ENCODE results near the gene RBPJ. TPM values are rescaled to one million over a fixed set of nuclear protein-coding genes. Genes with fewer than 3 reads are reported as not detected.
"Not testable (repeated sequence)": the region's sequence is repeated elsewhere in the genome, so short reads cannot be mapped to it uniquely, and the experiment has no call there.

Gene RBPJ
- total RNA-seq, 1 experiment from 2014 or later: 59.8 TPM

GRCh38 chr4:26400132-26400531 lies 79.3 kb downstream of the RBPJ start:
- TF ChIP-seq CTCF (conservative IDR thresholded peaks at IDR 0.05; ENCODE audit: low read depth, low read length) (no peak), EZH2 (IDR thresholded peaks at IDR 0.05; ENCODE audit: borderline replicate concordance, low read depth, low read length, poor library complexity, severe bottlenecking) (no peak)
- Histone ChIP-seq H3K9me3 (ENCODE audit: low read depth, low read length, poor library complexity, severe bottlenecking) (no peaks in the 10 kb centered on the region), H3K4me1 (ENCODE audit: insufficient read depth, low read length, poor library complexity, severe bottlenecking) (no peaks in the 10 kb centered on the region), H3K36me3 (ENCODE audit: insufficient read depth, low read length, poor library complexity, severe bottlenecking) (no peaks in the 10 kb centered on the region), H3K4me3 (ENCODE audit: low read depth, low read length, poor library complexity, severe bottlenecking) (no peak overlapping the region), H3K27me3 (replicated peaks; ENCODE audit: insufficient read depth, low read depth, low read length, poor library complexity) (no peaks in the 10 kb centered on the region), H3K27ac (ENCODE audit: low read depth, low read length, poor library complexity, severe bottlenecking) (no peak overlapping the region)
- DNase-seq (ENCODE audit: low spot score): no peak
- POLR2A ChIA-PET (ENCODE audit: low non-redundant PET): no interaction called here
- BruUV-seq (replicated peaks): no TSS peak
- intact Hi-C loops (cut with micrococcal nuclease; ENCODE audit: unreplicated experiment): no loop called here
- CTCF ChIA-PET: no interaction called here

GRCh38 chr4:26402017-26402416 lies 81.2 kb downstream of the RBPJ start:
- H3K27ac ChIP-seq (ENCODE audit: low read depth, low read length, poor library complexity, severe bottlenecking); H3K27me3 ChIP-seq (replicated peaks; ENCODE audit: insufficient read depth, low read depth, low read length, poor library complexity); H3K4me1 ChIP-seq (ENCODE audit: insufficient read depth, low read length, poor library complexity, severe bottlenecking); CTCF ChIA-PET; POLR2A ChIA-PET (ENCODE audit: low non-redundant PET); intact Hi-C loops (cut with micrococcal nuclease; ENCODE audit: unreplicated experiment); H3K4me3 ChIP-seq (ENCODE audit: low read depth, low read length, poor library complexity, severe bottlenecking); BruUV-seq (replicated peaks); DNase-seq (ENCODE audit: low spot score): not testable (repeated sequence)
- Histone ChIP-seq H3K36me3 (ENCODE audit: insufficient read depth, low read length, poor library complexity, severe bottlenecking) (peaks cover 12% of the 10 kb centered on the region), H3K9me3 (ENCODE audit: low read depth, low read length, poor library complexity, severe bottlenecking) (peaks cover 15% of the 10 kb centered on the region)

GRCh38 chr4:26402458-26402857 lies 81.6 kb downstream of the RBPJ start:
- H3K36me3 ChIP-seq (ENCODE audit: insufficient read depth, low read length, poor library complexity, severe bottlenecking): peaks cover 15% of the 10 kb centered on the region
- ChIA-PET CTCF (no interaction called here), POLR2A (ENCODE audit: low non-redundant PET) (no interaction called here)
- no TSS peak for BruUV-seq (replicated peaks)
- no peak overlapping the region for H3K27ac ChIP-seq (ENCODE audit: low read depth, low read length, poor library complexity, severe bottlenecking)
- intact Hi-C loops (cut with micrococcal nuclease; ENCODE audit: unreplicated experiment): no loop called here
- no peaks in the 10 kb centered on the region for H3K27me3 ChIP-seq (replicated peaks; ENCODE audit: insufficient read depth, low read depth, low read length, poor library complexity)
- peaks cover 16% of the 10 kb centered on the region for H3K9me3 ChIP-seq (ENCODE audit: low read depth, low read length, poor library complexity, severe bottlenecking)
- H3K4me1 ChIP-seq (ENCODE audit: insufficient read depth, low read length, poor library complexity, severe bottlenecking): no peaks in the 10 kb centered on the region
- no peak for DNase-seq (ENCODE audit: low spot score)
- H3K4me3 ChIP-seq (ENCODE audit: low read depth, low read length, poor library complexity, severe bottlenecking): no peak overlapping the region
- TF ChIP-seq EZH2 (IDR thresholded peaks at IDR 0.05; ENCODE audit: borderline replicate concordance, low read depth, low read length, poor library complexity, severe bottlenecking) (no peak), CTCF (conservative IDR thresholded peaks at IDR 0.05; ENCODE audit: low read depth, low read length) (no peak)

- intact Hi-C loops (cut with micrococcal nuclease; ENCODE audit: unreplicated experiment): no loop called here
- Histone ChIP-seq H3K4me1 (ENCODE audit: insufficient read depth, low read length, poor library complexity, severe bottlenecking) (no peaks in the 10 kb centered on the region), H3K9me3 (ENCODE audit: low read depth, low read length, poor library complexity, severe bottlenecking) (peaks cover 16% of the 10 kb centered on the region), H3K4me3 (ENCODE audit: low read depth, low read length, poor library complexity, severe bottlenecking) (no peak overlapping the region), H3K36me3 (ENCODE audit: insufficient read depth, low read length, poor library complexity, severe bottlenecking) (peaks cover 15% of the 10 kb centered on the region), H3K27ac (ENCODE audit: low read depth, low read length, poor library complexity, severe bottlenecking) (no peak overlapping the region), H3K27me3 (replicated peaks; ENCODE audit: insufficient read depth, low read depth, low read length, poor library complexity) (no peaks in the 10 kb centered on the region)
- ChIA-PET POLR2A (ENCODE audit: low non-redundant PET) (no interaction called here), CTCF (no interaction called here)
- peak; percentile 38 for DNase-seq (ENCODE audit: low spot score)
- no TSS peak for BruUV-seq (replicated peaks)
- TF ChIP-seq CTCF (conservative IDR thresholded peaks at IDR 0.05; ENCODE audit: low read depth, low read length) (no peak), EZH2 (IDR thresholded peaks at IDR 0.05; ENCODE audit: borderline replicate concordance, low read depth, low read length, poor library complexity, severe bottlenecking) (no peak)
Measured at GRCh38 chr4:26404743-26405206, 84.0 kb downstream of the RBPJ start.
